ENCODE data around the gene TBC1D22A.

Gene TBC1D22A

GRCh38 chr22:46740910-46741780 is 21.3 kb upstream of the TBC1D22A start:
- POLR2A ChIA-PET, result interaction anchor here (0.8 kb wide), 1 partner anchor 21 kb away, joined by 3 read pairs; the partner anchor contains the start of gene TBC1D22A
- no peak for DNase-seq (ENCODE audit: extremely low spot score)
- CTCF ChIA-PET, result interaction anchor here (1.1 to 7.0 kb wide), 4 partner anchors 8 to 177 kb away, joined by 3 to 49 read pairs (median 16); no protein-coding TSS in a partner anchor
- TF ChIP-seq CTCF (IDR thresholded peaks at IDR 0.05; ENCODE audit: control extremely low read depth, extremely low read depth, low read depth, missing control alignments), result no peak

GRCh38 chr22:46741974-46742519 is 20.4 kb upstream of the TBC1D22A start:
- CTCF ChIA-PET, result interaction anchor here (3.2 to 7.0 kb wide), 3 partner anchors 16 to 178 kb away, joined by 10 to 49 read pairs (median 21); no protein-coding TSS in a partner anchor

GRCh38 chr22:46742576-46743221 is 19.8 kb upstream of the TBC1D22A start:
- ChIA-PET POLR2A (no interaction called here), CTCF (interaction anchor here (3.2 to 7.0 kb wide), 2 partner anchors 16 to 179 kb away, joined by 10 to 49 read pairs; no protein-coding TSS in a partner anchor)
- TF ChIP-seq CTCF (IDR thresholded peaks at IDR 0.05; ENCODE audit: control extremely low read depth, extremely low read depth, low read depth, missing control alignments), result no peak
- no peak for DNase-seq (ENCODE audit: extremely low spot score)

More at GRCh38 chr22:46741974-46742519, 20.4 kb upstream of the TBC1D22A start:
- TF ChIP-seq CTCF (IDR thresholded peaks at IDR 0.05; ENCODE audit: control extremely low read depth, extremely low read depth, low read depth, missing control alignments), result no peak
- POLR2A ChIA-PET, result interaction anchor here (0.8 kb wide), 1 partner anchor 21 kb away, joined by 3 read pairs; the partner anchor contains the start of gene TBC1D22A
- no peak for DNase-seq (ENCODE audit: extremely low spot score)

- no peak for DNase-seq (ENCODE audit: extremely low spot score)
- ChIA-PET CTCF (interaction anchor here (7.0 kb wide), 1 partner anchor 14 kb away, joined by 49 read pairs; no protein-coding TSS in a partner anchor), POLR2A (no interaction called here)
- no peak for TF ChIP-seq CTCF (IDR thresholded peaks at IDR 0.05; ENCODE audit: control extremely low read depth, extremely low read depth, low read depth, missing control alignments)
Observed at GRCh38 chr22:46744581-46744980, 17.9 kb upstream of the TBC1D22A start.

- ChIA-PET POLR2A (interaction anchor here (0.6 kb wide), 1 partner anchor 738 kb away, joined by 3 read pairs; no protein-coding TSS in a partner anchor), CTCF (interaction anchor here (0.9 to 1.2 kb wide), 2 partner anchors 11 to 12 kb away, joined by 3 to 4 read pairs; no protein-coding TSS in a partner anchor)
- no peak for TF ChIP-seq CTCF (IDR thresholded peaks at IDR 0.05; ENCODE audit: control extremely low read depth, extremely low read depth, low read depth, missing control alignments)
Observed at GRCh38 chr22:46746192-46746591, 16.3 kb upstream of the TBC1D22A start.

GRCh38 chr22:46746620-46747019 is 15.8 kb upstream of the TBC1D22A start:
- no peak for DNase-seq (ENCODE audit: extremely low spot score)
- POLR2A ChIA-PET, result interaction anchor here (0.6 kb wide), 1 partner anchor 738 kb away, joined by 3 read pairs; no protein-coding TSS in a partner anchor
- TF ChIP-seq CTCF (IDR thresholded peaks at IDR 0.05; ENCODE audit: control extremely low read depth, extremely low read depth, low read depth, missing control alignments), result no peak
- CTCF ChIA-PET, result interaction anchor here (0.9 to 1.2 kb wide), 2 partner anchors 10 to 12 kb away, joined by 3 to 4 read pairs; no protein-coding TSS in a partner anchor

More at GRCh38 chr22:46746192-46746591, 16.3 kb upstream of the TBC1D22A start:
- DNase-seq (ENCODE audit: extremely low spot score), result no peak
